GM21390 (cell line): ENCODE measurements around the gene MXRA8.
"Not testable (repeated sequence)": the region's sequence is repeated elsewhere in the genome, so short reads cannot be mapped to it uniquely, and the experiment has no call there.

Experiments used
- ATAC-seq: cut with Tn5 transposase; IDR thresholded peaks from one replicate; pipeline ENCODE4 v1.9.1; 2021; ENCODE audit not compliant: unreplicated experiment

The MXRA8 gene

GRCh38 chr1:1370094-1370493 is 11.7 kb upstream of the MXRA8 start:
- not testable (repeated sequence) for ATAC-seq

GRCh38 chr1:1367315-1367714 is 9.0 kb upstream of the MXRA8 start:
- ATAC-seq = no peak

DNA sequence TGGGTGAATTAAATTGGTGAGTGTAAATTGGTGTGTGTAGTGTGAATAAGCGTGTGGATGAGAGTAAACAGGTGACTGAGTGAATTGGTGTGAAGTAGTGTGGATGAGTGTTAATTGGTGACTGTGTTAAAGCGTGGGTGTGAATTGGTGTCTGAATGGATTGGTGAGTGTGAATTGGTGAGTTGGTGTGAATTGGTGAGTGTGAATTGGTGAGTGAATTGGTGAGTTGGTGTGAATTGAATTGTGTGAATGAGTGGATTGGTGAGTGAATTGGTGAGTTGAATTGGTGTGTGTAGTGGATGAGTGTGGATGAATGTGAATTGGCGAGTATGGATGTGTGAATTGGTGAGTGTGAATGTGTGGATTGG is 8.3 kb upstream of the MXRA8 start:
- ATAC-seq = no peak

DNA sequence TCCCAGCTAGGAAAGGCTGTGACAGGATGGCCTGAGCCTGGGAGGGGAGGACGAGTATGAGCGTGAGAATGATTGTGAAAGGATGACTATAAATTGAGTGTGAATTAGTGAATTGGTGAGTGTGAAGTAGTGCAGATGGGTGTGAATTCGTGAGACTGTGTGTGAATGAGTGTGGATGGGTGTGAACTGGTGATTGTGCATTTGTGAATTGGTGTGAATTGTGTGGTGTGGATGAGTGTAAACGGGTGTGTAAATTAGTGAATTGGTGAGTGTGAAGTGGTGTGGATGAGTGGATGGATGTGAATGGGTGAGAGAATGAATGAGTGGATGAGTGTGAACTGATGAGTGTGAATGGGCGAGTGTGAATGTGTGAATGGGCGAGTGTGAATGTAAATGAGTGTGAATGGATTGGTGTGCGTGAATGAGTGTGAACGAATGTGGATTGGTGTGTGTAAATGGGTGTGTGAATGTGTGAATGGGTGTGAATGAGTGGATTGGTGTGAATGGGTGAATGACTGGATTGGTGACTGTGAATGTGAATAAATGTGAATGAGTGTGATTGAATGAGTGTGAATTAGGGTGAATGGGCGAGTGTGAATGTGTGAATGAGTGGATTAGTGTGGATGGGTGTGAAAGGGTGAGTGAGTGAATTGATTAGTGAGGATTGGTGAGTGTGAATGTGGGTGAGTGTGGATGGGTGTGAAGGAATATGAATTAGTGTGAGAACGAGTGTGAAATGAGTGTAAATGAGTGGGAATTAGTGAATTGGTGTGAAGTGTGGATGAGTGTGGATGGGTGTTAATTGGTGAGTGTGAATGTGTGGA is 7.7 kb upstream of the MXRA8 start:
- no peak for ATAC-seq

DNA sequence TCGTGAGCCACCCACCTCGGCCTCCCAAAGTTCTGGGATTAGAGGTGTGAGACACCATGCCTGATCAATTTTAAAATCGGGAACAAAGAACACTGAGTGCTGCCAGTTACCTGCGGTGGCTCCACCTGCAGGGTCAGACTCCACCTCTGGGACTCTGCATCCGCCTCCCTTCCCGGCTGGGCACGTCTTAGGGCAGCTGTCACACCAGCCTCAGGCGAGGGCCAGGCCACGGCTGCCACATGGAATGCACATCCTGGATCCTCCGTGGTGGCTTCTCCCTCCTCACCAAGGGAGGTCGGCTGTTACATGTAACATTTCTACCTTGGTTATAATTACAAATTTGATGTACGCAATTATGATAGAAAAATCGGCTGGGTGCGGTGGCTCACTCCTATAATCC is 5.9 kb upstream of the MXRA8 start:
- no peak for ATAC-seq

DNA sequence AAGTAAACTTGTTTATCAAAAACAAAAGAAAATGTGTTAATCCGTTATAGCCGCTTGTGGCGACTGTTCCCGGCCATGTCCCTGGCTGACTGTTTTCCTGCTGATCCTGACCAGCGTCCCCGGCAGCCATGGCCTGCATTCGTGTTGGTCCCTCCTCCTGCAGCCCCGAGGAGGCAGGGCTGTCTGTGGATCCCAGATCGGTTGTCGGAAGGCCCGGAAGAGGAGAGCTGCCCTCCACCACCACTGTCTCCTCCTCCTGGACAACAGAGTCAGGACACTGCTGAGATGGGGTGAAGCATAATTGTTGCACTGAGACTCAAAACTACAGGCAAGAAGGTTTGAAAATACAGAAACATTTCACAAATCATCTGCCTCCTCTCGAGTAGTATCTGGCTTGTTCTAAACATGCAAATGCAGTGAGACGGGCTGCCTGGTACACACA is 3.6 kb upstream of the MXRA8 start:
- ATAC-seq = no peak

DNA sequence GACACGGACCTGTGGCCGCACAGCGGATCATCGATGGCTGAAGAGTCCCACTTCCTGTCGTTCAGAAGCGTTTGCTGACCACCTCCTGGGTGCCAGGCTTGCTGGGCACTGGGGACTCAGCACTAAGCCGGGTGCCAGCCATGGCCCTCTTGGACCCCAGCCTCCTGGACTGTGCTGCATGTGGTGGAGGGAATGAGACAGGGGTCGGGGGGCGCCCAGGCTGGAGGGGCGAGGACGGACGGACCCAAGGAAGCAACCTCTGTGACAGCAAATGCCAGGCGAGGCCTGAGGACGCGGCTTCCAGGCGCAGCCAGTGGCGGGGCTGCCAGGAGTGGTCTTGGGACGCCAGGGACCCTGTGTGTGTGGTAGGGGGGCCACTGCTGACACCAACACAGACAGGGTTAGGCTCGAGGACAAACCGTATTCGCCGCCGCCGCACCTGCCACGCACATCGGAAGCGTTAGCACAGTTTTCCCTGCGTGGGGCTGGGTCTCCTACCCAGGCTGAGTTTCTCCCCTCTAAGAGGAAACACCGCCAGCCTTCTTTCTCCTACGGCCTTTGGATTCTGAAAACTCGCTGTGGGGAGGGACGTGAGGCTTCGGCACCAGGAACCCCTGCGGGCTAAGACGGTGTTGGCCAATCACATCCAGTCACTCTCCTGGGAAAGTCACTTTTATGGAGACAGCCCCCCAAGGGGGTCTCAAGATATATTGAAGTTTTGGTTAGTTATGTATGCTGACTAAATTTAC is 3.1 kb upstream of the MXRA8 start:
- no peak for ATAC-seq

DNA sequence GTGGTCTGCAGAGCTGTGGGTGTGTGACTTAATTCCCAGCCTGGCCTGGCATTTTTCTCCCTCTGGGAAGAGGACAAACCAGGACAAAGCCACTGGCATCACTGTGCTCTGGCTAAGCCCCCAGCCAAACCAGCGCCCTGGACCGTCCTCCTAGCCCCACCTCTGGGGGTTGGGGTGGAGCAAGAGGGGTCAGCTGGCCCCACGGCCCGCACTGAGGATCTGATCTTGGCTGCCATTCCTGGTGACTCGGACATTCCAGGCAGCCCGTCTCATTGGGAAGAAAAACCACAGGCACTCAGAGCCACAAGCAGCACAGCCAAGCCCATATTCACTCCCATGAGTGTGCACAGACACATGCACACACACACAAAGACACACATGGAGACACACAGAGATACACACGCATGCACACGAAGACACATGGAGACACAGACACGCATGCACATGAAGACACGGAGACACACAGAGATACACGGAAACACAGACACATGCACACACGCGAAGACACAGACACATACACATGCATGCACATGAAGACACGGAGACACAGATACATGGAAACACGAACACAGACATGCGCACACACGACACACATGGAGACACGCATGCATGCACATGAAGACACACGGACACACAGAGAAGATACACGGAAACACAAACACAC is 2.3 kb upstream of the MXRA8 start:
- no peak for ATAC-seq

GRCh38 chr1:1359664-1360468 is 1.5 kb upstream of the MXRA8 start:
- no peak for ATAC-seq

DNA sequence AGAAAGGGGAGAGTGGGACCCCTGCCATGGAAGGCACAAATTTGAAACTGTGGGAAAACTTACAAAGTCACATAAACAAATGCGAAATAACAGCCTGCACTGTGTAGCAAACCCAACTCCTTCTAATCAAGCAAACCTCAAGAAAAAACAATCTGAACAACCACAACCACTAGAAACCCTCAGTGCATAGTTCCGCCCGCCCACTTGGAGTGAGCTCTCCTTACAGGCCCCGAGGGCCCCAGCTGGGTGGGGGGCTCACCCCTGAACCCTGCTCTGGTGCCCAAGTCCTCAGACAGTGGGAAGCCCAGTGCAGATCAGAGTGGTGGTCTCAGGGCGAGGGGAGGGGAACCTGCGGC is 931 bp upstream of the MXRA8 start:
- ATAC-seq = no peak

- ATAC-seq = no peak
Measured at GRCh38 chr1:1357871-1358432, 403 bp downstream of the MXRA8 start.

DNA sequence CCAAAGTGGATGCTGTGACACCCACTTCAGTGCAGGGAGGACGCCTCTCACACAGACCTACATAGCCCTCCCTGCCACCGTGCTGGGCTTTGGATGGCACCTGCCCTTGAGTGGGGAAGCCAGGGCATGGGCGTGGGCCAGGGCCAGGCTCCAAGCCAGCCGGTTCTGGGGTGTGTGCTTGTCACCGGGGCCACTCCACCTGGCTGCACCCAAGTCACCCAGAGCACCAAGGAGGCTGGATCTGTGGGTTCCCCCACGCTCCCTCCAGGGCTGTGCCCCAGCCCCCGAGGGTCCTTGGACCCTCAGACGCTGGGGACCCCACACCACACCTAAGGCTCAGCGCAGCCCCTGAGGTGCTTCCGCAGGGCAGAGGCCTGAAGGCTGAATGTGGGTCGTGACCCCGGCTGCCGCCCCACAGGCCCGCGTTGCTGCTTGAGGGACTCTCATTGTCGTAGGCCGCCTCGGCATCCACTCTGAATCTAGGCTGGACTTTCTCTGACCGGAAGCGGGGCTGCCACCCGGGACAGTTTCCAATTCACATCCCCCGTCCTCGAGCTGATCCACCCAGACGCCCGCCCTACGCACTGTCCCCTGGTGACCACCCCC is 1.5 kb downstream of the MXRA8 start:
- ATAC-seq = no peak

DNA sequence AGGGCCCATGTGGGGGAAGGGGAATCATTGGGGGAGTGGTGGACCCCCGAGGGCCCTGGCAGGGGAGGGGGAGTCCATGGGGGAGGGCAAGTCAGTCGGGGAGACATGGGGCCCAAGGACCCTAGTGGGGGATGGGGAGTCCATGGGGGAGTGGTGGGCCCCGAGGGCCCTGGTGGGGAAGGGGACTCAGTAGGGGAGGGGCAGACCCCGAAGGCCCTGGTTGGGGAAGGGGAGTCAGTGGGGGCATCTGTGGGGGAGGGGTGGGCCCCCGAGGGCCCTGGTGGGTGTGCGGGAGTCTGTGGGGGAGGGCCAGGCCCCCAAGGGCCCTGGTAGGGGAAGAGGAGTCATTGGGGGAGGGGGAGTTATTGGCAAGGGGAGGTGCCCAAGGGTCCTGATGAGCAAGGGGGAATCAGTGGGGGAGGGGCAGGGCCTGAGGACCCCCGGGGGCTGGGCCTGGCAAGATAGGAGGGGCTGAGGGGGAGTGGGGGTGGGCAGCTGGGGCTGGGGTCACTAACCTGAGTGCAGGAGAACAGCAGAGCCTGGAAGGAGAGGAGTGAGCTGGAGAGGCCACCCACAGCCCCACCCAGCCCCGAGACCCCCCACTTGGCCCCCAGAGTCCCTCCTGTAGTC is 2.1 kb downstream of the MXRA8 start:
- ATAC-seq = no peak

DNA sequence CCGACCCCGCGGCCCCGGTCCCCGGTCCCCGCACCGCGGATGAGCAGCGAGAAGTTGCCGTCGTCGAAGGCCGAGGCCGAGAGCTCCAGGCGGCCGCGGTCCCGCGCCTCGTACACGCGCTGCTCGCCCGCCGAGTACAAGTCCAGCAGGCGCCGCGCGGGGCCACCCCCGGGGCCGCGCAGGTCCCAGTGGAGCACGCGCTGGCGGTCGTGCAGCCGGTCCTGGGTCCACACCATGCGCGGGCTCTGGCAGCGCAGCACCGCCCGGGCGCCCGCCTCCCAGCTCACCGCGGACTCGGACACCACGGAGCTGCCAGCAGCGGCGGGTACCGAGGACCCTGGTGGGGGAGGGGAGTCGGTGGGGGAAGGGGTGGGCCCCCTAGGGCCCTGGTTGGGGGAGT is 2.9 kb downstream of the MXRA8 start:
- no peak for ATAC-seq

DNA sequence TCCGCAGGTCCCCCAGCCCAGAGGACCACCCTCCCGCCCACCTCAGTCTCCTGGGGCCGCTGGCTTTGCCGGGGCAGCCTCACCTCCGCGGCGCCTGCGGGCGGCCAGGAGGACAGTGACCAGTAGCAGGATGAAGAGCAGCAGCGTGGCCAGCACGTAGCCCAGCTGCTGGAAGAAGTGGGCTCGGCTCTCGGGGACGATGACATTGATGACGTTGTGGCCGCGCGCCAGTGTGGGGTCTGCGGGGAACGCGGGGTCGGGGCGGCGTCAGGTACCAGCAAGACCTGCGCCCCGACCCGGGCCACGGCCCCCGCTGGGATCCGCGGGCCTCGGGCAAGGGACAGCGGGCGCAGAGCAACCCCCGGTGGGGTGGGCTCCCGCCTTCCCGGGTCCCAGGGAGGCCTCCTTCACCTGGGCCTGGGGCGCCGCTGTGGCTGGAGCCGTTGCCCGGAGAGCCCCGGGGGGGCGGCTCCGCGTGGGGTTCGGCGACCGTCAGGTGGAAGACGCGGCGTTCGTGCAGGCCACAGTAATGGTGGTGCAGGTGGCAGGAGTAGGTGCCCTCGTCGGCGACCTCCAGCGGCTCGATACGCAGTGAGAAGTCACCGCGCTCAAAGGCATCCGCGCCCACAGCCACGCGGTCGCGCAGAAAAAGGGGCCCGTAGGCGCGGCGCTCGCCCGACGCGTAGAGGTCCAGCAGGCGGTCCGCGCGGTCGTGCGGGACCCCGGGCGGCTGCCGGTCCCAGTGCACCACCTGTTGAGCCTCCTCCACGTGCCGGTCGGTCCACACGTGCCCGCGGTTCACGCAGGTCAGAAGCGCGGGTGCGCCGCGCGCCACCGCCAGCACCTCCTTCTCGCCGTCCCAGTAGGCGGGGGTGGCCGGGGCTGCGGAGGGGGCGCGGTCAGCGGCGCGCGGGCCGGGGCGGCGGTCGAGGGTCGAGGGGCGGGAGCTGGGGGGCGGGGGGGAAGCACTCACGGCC is 3.8 kb downstream of the MXRA8 start:
- ATAC-seq = no peak

DNA sequence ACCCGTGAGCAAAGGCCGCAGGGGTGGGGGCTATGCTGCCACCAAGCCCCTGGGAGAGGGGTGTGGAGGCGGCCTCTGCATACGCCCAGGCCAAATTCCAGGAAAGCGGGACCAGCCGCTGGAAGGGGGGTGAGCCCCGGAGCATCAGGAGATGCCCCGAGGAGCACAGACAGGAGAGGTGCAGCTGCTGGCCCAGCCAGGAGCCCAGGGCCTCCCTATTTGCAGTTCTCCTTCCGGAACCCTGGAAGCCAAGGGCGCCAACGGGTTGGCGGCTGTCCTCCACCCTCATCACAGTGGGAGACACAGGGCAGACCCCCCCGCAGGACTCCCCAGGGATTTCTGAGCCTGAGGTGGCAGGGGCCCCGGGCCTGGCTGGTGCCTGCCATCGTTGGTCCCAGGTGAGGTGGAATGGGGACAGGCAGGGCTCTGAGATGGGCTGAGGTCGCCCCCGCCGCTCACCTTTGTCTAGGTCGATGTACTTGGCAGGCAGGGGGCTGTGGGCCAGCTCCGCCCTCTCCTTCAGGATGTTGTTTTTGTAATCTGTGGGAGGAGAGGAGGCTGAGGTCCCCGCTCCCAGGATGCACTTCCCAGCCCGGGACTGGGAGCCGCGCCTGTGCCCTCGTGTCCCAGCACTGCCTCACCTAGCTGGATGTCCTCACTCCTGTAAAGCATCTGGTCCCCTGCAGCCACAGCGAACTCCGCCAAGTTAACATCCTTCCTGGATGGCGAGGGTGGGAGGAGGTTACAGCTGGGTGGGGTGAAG is 4.8 kb downstream of the MXRA8 start:
- no peak for ATAC-seq

DNA sequence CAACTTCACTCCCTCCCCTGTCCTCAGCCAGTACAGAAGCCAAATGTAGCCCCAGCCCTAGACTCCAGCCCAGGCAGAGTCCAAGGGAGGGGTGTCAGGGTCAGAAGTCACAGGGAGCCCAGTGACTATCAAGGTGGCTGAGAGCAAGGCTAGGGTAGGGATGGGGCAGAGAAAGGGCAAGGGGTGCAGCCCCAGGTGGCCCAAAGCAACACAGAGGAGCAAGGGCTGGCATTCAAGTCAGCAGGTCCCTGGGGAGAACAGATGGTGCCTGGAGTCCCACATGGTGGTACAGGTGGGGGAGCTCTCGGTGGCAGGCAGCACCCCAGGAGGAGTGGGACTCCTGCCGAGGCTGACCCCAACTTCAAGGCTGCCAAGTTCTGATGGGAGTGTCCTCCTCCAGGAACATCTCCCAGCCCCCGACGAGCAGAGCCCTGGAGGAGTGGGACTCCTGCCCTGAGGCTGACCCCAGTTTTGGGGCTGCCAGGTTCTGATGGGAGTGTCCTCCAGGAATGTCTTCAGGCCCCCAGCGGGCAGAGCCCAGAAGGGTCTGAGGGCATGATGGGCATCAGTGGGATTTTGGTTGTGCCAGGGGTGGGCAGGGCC is 5.5 kb downstream of the MXRA8 start:
- ATAC-seq = no peak
